HEK293T (cell line): ENCODE results near the gene DAPP1.

ENCODE experiments used
- CTCF ChIA-PET: fragments of 350-600 bp; formaldehyde crosslinking; extraction: SDS; loops from one replicate; lab custom pipeline; 2021; ENCODE audit warnings: antibody characterized with exemption, inconsistent platforms; lab: Yijun Ruan, JAX
- POLR2A ChIA-PET: fragments of 350-600 bp; formaldehyde crosslinking; extraction: SDS; loops from one replicate; lab custom pipeline; 2020; ENCODE audit warnings: antibody characterized with exemption, inconsistent platforms; lab: Yijun Ruan, JAX
- DNase-seq: peaks from one replicate; pipeline ENCODE4 v3.0.0; 2012; ENCODE audit warnings: mixed read lengths; ENCODE audit errors: extremely low spot score
- ARNT ChIP-seq: fragments of 450-650 bp; IDR thresholded peaks from 2 replicates; pipeline ENCODE4 v1.6.1; 2017; ENCODE audit warnings: mild to moderate bottlenecking
- BHLHE40 ChIP-seq: fragments of 450-650 bp; IDR thresholded peaks from 2 replicates; pipeline ENCODE4 v1.6.1; 2016; ENCODE audit warnings: mild to moderate bottlenecking, moderate library complexity, borderline replicate concordance
- CTBP1 ChIP-seq: fragments of 450-650 bp; IDR thresholded peaks from 2 replicates; pipeline ENCODE4 v1.6.1; 2016; ENCODE audit warnings: borderline replicate concordance
- ELF4 ChIP-seq: fragments of 450-650 bp; IDR thresholded peaks from 2 replicates; pipeline ENCODE4 v1.6.1; 2017; ENCODE audit warnings: antibody characterized with exemption
- FOXA1 ChIP-seq: fragments of 450-650 bp; IDR thresholded peaks from 2 replicates; pipeline ENCODE4 v1.6.1; 2016; ENCODE audit warnings: mild to moderate bottlenecking
- FOXK2 ChIP-seq: fragments of 450-650 bp; IDR thresholded peaks from 2 replicates; pipeline ENCODE4 v1.6.1; 2016; ENCODE audit warnings: mild to moderate bottlenecking
- FOXM1 ChIP-seq: fragments of 450-650 bp; IDR thresholded peaks from 2 replicates; pipeline ENCODE4 v1.6.1; 2017; ENCODE audit warnings: mild to moderate bottlenecking, borderline replicate concordance
- HDGF ChIP-seq: fragments of 450-650 bp; IDR thresholded peaks from 2 replicates; pipeline ENCODE4 v1.6.1; 2017; ENCODE audit warnings: antibody characterized with exemption, borderline replicate concordance
- L3MBTL2 ChIP-seq: fragments of 450-650 bp; conservative IDR thresholded peaks from 2 replicates; pipeline ENCODE4 v1.6.1; 2016; ENCODE audit warnings: mild to moderate bottlenecking
- LEF1 ChIP-seq: fragments of 450-650 bp; IDR thresholded peaks from 2 replicates; pipeline ENCODE4 v1.6.1; 2017; ENCODE audit warnings: mild to moderate bottlenecking, borderline replicate concordance
- NFRKB ChIP-seq: fragments of 450-650 bp; IDR thresholded peaks from 2 replicates; pipeline ENCODE4 v1.6.1; 2016; ENCODE audit warnings: mild to moderate bottlenecking, moderate library complexity
- PKNOX1 ChIP-seq: fragments of 450-650 bp; IDR thresholded peaks from 2 replicates; pipeline ENCODE4 v1.6.1; 2016
- SP1 ChIP-seq: fragments of 450-650 bp; IDR thresholded peaks from 2 replicates; pipeline ENCODE4 v1.6.1; 2017
- SUZ12 ChIP-seq: fragments of 450-650 bp; IDR thresholded peaks from 2 replicates; pipeline ENCODE4 v1.6.1; 2016; ENCODE audit warnings: mild to moderate bottlenecking
- TARDBP ChIP-seq: fragments of 450-650 bp; IDR thresholded peaks from 2 replicates; pipeline ENCODE4 v1.6.1; 2016
- ZNF384 ChIP-seq: fragments of 450-650 bp; IDR thresholded peaks from 2 replicates; pipeline ENCODE4 v1.6.1; 2016

The DAPP1 gene

GRCh38 chr4:99810536-99810935 lies 6.1 kb upstream of the DAPP1 start:
- DNase-seq = no peak
- TF ChIP-seq HDGF (no peak), NFRKB (no peak), SUZ12 (no peak), ELF4 (no peak), FOXK2 (no peak), PKNOX1 (no peak), L3MBTL2 (no peak), BHLHE40 (no peak), ZNF384 (no peak), CTBP1 (no peak), ARNT (no peak), LEF1 (no peak), TARDBP (no peak), FOXA1 (no peak), FOXM1 (no peak), SP1 (no peak)
- ChIA-PET CTCF (interaction anchor here (0.6 kb wide), 1 partner anchor 187 kb away, joined by 4 read pairs; no protein-coding TSS in a partner anchor), POLR2A (interaction anchor here (2.1 kb wide), 1 partner anchor 138 kb away, joined by 5 read pairs; no protein-coding TSS in a partner anchor)

- no peak for DNase-seq
- ChIA-PET CTCF (interaction anchor here (0.6 to 1.4 kb wide), 3 partner anchors 84 to 186 kb away, joined by 3 to 4 read pairs (median 3); partner anchors contain the start of gene LAMTOR3), POLR2A (interaction anchor here (2.1 kb wide), 1 partner anchor 138 kb away, joined by 5 read pairs; no protein-coding TSS in a partner anchor)
- TF ChIP-seq L3MBTL2 (no peak), SUZ12 (no peak), FOXA1 (no peak), ZNF384 (no peak), NFRKB (no peak), LEF1 (no peak), BHLHE40 (no peak), CTBP1 (no peak), HDGF (no peak), ELF4 (no peak), SP1 (no peak), FOXM1 (no peak), TARDBP (no peak), PKNOX1 (no peak), ARNT (no peak)
These were observed 5.5 kb upstream of the DAPP1 start for GRCh38 chr4:99811117-99811516.

GRCh38 chr4:99811850-99812249 lies 4.8 kb upstream of the DAPP1 start:
- DNase-seq = peak; percentile 15
- POLR2A ChIA-PET = interaction anchor here (0.9 to 2.1 kb wide), 2 partner anchors 137 to 248 kb away, joined by 3 to 5 read pairs; partner anchors contain the start of gene TRMT10A
- CTCF ChIA-PET = interaction anchor here (1.2 to 1.4 kb wide), 2 partner anchors 83 to 136 kb away, joined by 3 read pairs; partner anchors contain the start of gene LAMTOR3
- TF ChIP-seq PKNOX1 = no peak
- no peak for TF ChIP-seq TARDBP
- TF ChIP-seq ELF4 = no peak

GRCh38 chr4:99815597-99816011 lies 1.0 kb upstream of the DAPP1 start:
- no peak for DNase-seq
- ChIA-PET CTCF (no interaction called here), POLR2A (no interaction called here)
- no peak for TF ChIP-seq PKNOX1
- no peak for TF ChIP-seq FOXM1
- no peak for TF ChIP-seq ARNT
- no peak for TF ChIP-seq FOXA1
- TF ChIP-seq ELF4 = no peak
- TF ChIP-seq SUZ12 = no peak

GRCh38 chr4:99817309-99817890 lies 773 bp downstream of the DAPP1 start:
- DNase-seq = no peak
- TF ChIP-seq PKNOX1 (no peak), FOXA1 (no peak), HDGF (no peak), ELF4 (no peak), FOXM1 (no peak), ARNT (no peak), L3MBTL2 (no peak), NFRKB (no peak), SP1 (no peak), CTBP1 (no peak), SUZ12 (no peak), LEF1 (no peak), ZNF384 (no peak), FOXK2 (no peak), TARDBP (no peak)
- ChIA-PET POLR2A (no interaction called here), CTCF (no interaction called here)
